Erythroblast (primary cell): ENCODE measurements around the gene KIFC3.
"Not testable (repeated sequence)": the region's sequence is repeated elsewhere in the genome, so short reads cannot be mapped to it uniquely, and the experiment has no call there.

ENCODE experiments used
- GATA1 ChIP-seq: IDR thresholded peaks from 2 replicates; pipeline ENCODE4 v1.6.1; 2011; ENCODE audit warnings: low read depth, mild to moderate bottlenecking, control low read depth, low read length, moderate library complexity
- POLR2A ChIP-seq: IDR thresholded peaks from 2 replicates; pipeline ENCODE4 v1.6.1; 2011; ENCODE audit warnings: mild to moderate bottlenecking, low read length

DNA sequence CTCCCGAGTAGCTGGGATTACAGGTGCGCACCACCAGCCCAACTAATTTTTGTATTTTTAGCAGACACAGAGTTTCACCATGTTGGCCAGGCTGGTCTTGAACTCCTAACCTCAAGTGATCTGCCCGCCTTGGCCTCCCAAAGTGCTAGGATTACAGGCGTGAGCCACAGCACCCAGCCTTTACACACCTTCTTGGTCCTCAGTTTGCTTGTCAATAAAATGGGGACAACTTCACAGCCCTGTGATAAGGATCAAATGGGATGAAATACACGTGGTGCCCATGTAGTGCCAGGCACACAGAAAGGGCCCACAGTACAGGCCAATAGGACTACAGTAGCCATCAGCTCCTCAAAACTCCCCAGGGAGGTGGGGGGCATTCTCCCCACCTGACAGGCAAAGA lies 6.3 kb downstream of the KIFC3 start:
- TF ChIP-seq POLR2A, GATA1: not testable (repeated sequence)
